UCSD-AML1 (cell line): ENCODE measurements around the gene RHOF.
"Not testable (repeated sequence)": the region's sequence is repeated elsewhere in the genome, so short reads cannot be mapped to it uniquely, and the experiment has no call there.

Source experiments
- DNase-seq: peaks from one replicate; lab custom pipeline; 2025; ENCODE audit not compliant: unreplicated experiment; lab: John Stamatoyannopoulos, UW

Gene RHOF

DNA sequence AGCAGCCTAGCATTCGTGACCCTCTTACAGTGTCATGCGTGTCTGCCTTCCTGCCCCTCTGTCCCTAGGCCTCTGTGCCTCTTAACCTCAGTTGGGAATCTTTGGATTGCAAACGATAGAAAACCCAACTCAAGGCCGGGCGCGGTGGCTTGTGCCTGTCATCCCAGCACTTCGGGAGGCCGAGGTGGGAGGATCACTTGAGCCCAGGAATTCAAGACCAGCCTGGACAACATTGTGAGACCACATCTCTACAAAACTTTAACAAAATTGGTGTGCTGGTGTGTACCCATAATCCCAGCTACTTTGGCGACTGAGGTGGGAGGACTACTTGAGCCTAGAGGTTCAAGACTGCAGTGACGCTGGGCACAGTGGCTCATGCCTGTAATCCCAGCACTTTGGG, 44.2 kb downstream of the RHOF start:
- DNase-seq: no peak

DNA sequence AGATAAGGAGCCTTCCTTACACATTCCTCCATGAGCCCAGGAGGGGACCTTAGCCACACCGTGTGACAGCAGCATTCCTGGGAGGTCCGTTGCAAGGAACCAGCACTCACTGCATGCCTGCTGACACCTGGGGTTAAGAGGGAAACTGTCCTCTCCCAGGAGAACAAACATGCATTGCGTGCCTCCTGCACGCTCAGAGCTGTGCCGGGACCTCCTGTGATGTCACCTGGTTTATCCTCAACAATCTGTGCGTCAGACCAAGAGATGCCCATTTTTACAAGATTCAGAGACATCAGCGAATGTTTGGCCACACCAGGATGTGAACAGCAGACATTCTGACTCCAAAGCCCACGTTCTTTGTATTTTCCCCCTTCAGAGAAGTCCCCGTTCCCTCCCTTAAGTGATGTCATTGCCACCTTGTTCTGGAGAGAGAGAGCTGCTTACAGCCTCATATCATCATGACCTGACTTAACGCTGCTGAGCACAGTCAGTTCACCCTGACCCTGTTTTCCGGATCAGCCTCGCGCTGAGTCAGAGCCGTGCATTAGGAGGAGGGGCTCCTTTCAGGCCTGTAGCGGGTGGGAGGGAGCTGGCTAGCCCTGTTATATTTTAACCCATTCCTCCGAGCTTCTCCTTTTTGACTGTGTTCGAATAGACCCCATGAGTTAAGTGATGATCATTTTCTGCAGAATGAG, 44.8 kb downstream of the RHOF start:
- DNase-seq: peak; percentile 27

DNA sequence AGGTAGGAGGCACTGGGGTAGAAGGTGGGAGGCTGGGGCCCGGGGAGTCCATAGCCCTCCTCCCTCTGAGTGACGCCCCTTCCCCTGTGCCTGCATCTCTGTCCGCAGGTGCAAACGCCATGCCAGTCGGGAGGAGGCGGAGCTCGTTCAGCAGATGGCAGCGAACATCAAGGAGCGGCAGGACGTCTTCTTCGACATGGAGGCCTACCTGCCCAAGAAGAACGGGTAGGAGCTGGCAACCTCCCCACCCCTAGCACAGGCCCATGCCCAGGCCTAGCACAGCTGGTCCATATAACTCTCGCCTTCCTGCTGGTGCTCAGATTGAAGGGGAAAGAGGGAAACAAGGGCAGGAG, 45.3 kb downstream of the RHOF start:
- DNase-seq: no peak

DNA sequence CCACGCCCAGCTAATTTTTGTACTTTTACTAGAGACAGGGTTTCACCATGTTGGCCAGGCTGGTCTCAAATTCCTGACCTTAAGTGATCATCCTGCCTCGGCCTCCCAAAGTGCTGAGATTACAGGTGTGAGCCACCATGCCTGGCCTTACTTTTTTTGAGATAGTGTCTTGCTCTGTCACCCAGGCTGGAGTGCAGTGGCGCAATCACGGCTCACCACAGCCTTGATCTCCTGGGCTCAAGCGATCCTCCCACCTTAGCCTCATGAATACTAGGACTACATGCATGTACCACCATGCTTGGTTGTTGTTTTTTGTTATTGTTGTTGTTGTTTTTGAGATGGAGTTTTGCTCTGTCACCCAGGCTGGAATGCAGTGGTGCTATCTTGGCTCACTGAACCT, 47.9 kb downstream of the RHOF start:
- DNase-seq: not testable (repeated sequence)

DNA sequence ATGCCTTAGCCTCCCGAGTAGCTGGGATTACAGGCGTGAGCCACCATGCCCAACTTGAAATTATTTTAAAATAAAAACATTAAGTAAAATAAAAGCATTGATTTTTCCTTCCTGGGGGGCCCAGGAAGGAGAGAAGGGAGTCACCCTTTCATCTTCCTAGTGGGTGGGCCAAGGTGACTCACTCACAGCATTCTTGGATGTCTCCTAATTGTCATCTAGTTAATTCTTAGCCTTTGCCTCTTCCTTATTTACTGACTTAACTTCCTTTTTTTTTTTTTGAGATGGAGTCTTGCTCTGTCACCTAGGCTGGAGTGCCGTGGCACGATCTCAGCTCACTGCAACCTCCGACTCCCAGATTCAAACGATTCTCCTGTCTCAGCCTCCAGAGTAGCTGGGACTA, 51.7 kb downstream of the RHOF start:
- DNase-seq: no peak

DNA sequence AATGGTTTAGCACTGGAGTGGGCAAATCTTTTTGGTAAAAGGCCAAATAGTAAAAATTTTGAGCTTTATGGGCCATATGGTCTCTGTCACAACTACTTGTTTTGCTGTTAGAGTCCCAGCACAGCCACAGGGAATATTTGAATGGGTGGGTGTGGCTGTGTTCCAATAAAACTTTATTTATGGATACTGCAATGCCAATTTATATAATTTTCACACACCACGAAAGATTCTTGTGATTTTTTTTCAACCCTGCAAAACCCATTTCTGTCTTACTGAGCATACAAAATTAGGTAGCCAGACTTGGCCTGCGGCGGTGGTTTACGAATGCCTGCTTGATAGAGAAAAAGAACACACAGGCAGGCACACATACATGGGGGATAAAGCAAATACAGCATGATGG, 52.6 kb downstream of the RHOF start:
- DNase-seq: no peak

DNA sequence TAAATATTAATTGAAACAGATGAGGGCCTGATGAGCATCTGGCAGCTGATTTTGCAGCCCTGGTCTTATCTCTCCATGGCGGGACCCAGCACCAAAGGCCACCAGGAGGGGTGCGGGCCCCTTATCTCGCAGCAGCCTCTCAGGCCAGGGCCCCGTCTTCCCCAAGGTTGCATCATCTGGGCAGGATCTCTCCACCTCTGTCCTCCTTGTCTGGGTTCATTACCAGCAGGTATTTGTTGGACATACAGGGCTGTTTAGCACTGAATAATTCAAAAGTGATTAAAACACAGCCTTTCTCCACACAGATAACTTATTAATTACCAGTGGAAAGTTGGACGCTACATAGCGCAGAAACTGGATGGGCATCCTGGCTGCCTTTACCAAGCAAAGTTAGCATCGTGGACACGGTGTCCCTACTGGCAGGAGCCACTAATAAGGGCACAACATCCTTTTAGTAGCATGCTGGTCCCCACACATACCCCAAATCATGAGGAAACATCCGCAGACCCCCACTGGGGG, 55.1 kb downstream of the RHOF start:
- DNase-seq: no peak

DNA sequence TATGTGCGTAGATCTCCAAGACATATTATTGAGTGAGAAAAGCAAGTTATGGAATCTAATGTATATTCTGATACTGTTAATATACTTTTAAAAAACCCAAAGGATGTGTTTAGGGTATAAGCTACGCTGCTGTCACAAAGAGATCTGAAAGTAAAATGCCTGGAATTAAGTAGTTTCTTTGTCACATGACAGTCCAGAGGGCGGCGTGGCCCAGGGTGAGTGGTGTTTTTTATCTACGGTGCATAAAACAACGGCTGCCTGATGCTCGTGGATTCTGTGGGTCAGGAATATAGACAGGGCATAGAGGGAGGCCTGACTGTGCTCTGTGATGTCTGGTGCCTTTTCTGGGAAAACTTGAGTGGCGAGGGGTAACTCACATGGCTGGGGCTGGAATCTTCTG, 59.6 kb downstream of the RHOF start:
- DNase-seq: no peak

DNA sequence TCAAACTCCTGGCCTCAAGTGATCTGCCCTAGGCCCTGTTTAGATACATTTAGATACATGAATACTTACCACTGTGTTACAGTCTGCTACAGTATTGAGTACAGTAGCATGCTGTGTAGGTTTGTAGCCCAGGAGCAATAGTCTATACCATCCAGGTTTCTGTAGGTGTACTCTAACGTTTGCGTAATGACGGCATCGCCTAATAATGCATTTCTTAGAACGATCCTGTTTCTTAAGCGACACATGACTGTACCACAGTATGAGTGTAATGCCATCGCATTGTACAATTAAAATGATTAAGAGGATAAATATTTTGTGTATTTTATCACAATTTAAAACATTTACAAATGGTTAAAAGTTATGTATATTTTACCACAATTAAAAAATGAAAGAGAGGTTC, 62.0 kb downstream of the RHOF start:
- no peak for DNase-seq

DNA sequence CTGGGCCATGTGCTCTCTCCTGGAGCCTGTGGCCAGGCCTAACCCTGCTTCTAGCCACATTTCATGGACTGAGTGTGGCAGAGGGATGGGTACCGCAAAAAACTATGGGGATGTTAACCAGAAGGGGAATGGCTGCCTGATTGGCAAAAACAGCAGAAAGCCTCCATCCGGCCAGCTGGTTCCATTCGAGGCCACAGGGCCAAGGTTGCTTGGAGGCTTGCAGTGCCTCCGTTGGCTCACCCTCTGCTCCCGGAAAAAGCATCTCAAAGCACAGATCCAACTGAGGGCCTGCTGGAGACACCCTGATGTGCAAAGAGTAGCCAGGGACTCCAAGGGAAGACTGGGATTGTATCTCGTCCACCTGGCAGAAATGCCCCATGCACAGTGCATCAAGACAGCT, 64.5 kb downstream of the RHOF start:
- DNase-seq: no peak
